Tibial nerve (tissue), 4 donors: ENCODE results near the gene TMEM98.

Experiments used
- CTCF ChIP-seq, 5 experiments: fragments of 200-600 bp in 3 of 5; fragments of 450-650 bp in 2 of 5; sonication (generic) in 3 of 5; IDR thresholded peaks; one replicate each; pipeline ENCODE4 v1.5.1; 2016 to 2019; ENCODE audit warnings: antibody characterized with exemption in 5 of 5, mild to moderate bottlenecking in 3 of 5, moderate library complexity in 2 of 5
- EP300 ChIP-seq, 2 donors: sonication (generic); formaldehyde crosslinking; IDR thresholded peaks; one replicate each; pipeline ENCODE4 v1.6.1; 2017; ENCODE audit warnings: antibody characterized with exemption in 2 of 2, mild to moderate bottlenecking in 1 of 2
- POLR2A ChIP-seq, 2 donors: fragments of 450-650 bp; IDR thresholded peaks; one replicate each; pipeline ENCODE4 v1.6.1; 2017; ENCODE audit warnings: antibody characterized with exemption in 2 of 2, mild to moderate bottlenecking in 2 of 2, moderate library complexity in 2 of 2

GRCh38 chr17:32936894-32937500, 9.0 kb downstream of the TMEM98 start:
- TF ChIP-seq CTCF (IDR thresholded peaks at IDR 0.05) = peak; percentile 77 to 93 (median 84)
- no peak for TF ChIP-seq POLR2A (IDR thresholded peaks at IDR 0.05)
- peak; percentile 29 to 79 for TF ChIP-seq EP300 (IDR thresholded peaks at IDR 0.05)
